ENCODE data around the gene GOLPH3.

GRCh38 chr5:32109236-32109635, 64.9 kb downstream of the GOLPH3 start:
- TF ChIP-seq EZH2phosphoT487 (IDR thresholded peaks at IDR 0.05; ENCODE audit: borderline replicate concordance) = no peak
- TF ChIP-seq, protein P1, sequence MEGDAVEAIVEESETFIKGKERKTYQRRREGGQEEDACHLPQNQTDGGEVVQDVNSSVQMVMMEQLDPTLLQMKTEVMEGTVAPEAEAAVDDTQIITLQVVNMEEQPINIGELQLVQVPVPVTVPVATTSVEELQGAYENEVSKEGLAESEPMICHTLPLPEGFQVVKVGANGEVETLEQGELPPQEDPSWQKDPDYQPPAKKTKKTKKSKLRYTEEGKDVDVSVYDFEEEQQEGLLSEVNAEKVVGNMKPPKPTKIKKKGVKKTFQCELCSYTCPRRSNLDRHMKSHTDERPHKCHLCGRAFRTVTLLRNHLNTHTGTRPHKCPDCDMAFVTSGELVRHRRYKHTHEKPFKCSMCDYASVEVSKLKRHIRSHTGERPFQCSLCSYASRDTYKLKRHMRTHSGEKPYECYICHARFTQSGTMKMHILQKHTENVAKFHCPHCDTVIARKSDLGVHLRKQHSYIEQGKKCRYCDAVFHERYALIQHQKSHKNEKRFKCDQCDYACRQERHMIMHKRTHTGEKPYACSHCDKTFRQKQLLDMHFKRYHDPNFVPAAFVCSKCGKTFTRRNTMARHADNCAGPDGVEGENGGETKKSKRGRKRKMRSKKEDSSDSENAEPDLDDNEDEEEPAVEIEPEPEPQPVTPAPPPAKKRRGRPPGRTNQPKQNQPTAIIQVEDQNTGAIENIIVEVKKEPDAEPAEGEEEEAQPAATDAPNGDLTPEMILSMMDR (conservative IDR thresholded peaks at IDR 0.05; ENCODE audit: low read length) = no peak

Data from Loucy (cell line).